COR-L47 (cell line): ENCODE measurements around the gene EIF4G1.

ENCODE experiments used
- DNase-seq: peaks from one replicate; lab custom pipeline; 2025; lab: John Stamatoyannopoulos, UW

The EIF4G1 gene

DNA sequence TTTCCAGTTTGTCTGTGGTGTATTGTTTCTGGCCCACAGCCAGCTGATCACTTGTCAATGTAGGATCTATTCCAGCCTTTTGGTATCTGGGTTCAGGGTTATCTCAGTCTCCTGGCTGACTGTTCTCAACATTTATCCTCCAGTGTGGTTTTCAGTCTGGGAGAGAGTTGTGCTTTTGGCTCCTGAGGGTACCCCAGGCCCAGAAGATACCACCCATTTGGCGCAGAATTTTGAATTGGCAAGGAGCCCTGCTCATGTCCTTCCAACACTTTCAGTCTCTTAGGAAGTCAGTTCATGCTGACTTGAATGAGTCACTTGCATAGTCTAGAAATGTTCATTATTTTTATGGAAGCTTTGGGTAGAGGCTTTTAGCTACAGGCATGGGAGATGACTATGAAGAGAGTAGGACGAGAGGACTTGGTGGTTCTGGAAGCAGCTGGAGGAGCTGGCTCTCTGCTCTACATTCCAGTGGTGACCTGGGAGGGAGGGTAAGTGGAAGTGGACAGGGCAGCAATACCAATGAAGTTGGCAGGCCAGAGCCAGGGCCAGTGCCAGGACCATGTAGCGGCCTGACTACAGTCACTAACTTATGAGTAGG, 54.3 kb downstream of the EIF4G1 start:
- DNase-seq: no peak

DNA sequence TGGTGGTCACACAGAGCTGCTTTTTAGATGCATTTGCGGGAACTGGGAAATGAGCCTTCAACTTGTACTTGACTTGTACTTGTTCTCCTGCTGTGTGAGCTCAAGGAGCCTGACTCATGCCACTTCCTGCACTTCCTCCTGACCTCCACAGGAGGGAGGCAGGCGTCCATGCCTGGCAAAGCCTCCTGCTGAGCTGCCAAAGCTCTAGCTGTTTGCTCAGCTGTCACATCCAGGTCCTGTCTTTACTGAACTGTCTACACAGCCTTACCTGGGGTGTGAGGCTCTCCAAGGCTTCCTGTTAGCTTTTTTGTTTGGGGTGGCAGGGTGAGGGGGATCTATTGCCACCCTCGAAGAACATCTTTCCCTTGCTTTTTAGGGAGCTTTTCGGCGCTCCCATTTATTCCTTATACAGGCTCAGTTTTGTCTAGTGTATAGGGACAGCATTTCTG, 57.2 kb downstream of the EIF4G1 start:
- DNase-seq: peak; percentile 97

DNA sequence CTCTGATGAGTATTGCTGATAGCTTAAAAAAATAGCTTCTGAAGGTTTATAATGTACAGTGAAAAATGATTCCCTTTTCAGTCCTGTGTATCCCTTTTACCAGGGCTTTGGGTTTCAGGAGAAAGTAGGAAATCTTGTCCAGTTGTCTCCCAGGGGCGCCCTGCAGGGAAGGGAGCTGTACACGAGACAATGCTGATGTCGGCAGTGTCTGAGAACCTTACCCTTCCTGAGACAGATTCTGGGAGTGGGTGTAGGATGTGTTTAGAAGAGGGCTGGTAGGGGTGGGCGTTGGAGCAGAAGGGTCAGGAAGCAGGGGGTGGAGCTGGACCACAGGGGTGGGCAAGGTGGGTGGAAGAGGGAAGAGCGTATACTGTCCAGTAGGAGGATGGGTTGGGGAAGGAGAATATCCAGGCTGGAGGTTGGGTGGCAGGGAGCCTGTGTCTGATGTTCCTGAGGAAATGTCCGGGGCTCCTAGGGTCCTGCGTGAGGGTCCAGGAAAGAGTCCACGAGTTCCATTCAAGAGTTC, 58.0 kb downstream of the EIF4G1 start:
- DNase-seq: no peak

DNA sequence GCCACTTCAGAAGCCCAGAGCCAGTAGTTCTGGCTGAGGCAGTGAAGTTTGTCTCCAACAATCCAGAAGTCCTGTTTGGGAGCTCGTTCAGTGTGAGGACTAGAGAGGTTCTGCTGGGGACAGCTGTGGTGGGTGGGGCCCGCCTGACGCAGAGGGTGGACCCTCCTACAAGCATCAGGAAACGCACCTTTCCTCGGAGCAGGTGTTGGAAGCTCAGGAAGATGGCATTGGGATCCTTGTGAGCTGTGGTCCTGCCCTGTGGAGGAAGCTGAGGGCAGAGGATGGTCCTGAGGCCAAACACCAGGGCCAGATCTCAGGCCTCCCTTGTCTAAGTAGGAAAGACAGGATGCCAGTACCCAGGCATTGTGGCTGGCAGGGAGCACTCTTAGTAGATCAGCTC, 58.5 kb downstream of the EIF4G1 start:
- DNase-seq: no peak

DNA sequence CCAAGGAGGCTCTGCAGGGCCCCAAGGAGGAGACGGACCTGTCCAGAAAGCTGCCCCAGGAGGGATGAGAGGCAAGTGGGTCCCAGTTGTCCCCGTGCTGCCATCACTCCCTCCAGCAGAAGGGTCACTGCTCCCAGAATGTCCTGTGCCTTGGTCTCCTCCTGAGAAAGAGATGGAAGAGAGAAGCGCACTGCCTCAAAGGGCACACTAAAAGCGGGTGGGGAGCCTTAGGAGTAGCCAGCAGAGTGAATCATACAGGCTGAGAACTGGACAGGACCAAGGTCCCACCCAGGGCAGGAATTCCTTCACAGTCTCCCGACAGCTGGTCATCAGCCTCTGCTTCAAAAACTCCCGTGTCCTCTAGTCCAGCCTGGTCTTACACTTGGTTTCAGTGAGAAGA, 59.0 kb downstream of the EIF4G1 start:
- DNase-seq: no peak

DNA sequence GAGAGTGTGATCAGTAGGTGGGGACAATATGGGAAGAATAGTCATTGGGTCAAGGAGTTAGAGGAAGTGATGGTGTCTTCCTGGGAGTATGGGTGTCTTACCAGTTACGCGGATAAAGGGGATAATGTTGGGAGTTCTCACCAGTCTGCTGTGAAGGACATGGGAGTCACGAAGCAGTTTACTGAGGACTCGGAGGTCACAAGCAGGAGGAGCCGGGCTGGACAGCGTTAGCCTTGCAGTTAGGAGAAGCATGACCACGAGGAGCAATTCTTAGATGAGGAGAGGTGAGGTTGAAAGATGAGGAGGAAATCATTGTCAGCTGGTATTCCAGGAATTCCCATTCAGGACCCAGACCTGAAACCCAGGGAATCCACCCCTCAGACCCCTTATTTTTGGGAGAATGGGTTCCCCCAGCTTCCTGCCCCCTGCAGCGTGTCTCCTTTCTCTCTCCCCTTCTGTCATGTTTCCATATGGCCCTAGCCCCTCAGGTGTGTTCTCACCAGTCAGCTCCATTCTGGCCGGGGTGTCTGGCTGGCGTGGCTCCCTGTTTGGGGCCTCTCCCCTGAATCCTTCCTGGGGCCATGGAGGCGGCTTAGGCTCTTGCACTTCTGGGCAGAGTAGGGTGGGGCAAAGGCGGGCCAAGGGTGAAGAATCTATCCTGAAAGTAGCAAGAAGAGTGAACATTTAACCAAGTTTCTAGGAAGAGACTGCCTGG, 61.5 kb downstream of the EIF4G1 start:
- DNase-seq: no peak

DNA sequence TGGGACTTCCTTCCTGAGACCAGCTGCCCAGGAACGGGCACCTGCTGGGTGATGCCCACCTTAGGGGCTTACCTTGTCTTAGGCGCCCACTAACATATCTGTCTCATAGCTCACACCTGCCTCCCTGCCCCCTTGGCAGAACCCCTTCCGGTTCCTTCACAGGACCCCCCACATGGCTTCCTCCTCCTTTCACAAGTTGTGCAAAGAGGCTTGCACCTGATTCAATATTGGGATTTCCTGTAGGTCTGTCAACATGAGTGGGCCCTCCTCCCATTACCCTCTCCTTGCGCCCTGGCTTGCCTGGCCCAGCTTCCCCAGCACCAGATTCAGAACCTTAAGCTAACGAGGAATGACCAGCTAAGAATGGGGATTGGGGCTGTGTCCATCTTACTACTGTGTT, 63.0 kb downstream of the EIF4G1 start:
- peak; percentile 63 for DNase-seq

DNA sequence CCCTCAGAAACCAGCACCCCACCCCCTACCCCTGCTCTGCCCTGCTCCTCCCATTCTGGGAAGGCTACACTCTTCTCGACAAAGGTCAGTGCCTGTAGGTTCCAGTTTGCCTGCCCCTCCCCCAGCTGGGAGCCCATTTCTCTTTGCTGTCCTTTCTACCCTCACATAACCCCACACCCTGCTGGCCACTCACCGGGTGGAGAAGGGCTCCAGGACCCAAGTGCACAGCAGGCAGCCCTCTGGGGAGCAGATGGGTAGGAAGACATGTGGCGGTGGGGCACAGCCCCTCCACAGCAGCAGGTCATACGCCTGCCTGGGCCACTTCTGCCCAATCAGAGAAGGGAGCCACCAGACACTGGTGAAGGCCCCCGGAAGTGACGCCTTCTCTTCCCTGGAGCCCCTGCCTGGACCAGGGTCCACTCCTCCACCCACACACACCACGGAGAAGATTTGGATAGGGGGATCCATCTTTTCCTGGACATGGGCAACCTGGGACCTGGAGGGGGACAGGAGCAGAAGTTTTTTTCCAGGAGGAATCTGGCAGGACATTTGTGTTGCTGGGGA, 63.6 kb downstream of the EIF4G1 start, which contains the start of gene THPO:
Gene THPO, minus strand, starts transcription at position 326 of the 564 bp plus-strand sequence. CDS start 1,948 bp downstream, outside the sequence.
- DNase-seq: no peak

DNA sequence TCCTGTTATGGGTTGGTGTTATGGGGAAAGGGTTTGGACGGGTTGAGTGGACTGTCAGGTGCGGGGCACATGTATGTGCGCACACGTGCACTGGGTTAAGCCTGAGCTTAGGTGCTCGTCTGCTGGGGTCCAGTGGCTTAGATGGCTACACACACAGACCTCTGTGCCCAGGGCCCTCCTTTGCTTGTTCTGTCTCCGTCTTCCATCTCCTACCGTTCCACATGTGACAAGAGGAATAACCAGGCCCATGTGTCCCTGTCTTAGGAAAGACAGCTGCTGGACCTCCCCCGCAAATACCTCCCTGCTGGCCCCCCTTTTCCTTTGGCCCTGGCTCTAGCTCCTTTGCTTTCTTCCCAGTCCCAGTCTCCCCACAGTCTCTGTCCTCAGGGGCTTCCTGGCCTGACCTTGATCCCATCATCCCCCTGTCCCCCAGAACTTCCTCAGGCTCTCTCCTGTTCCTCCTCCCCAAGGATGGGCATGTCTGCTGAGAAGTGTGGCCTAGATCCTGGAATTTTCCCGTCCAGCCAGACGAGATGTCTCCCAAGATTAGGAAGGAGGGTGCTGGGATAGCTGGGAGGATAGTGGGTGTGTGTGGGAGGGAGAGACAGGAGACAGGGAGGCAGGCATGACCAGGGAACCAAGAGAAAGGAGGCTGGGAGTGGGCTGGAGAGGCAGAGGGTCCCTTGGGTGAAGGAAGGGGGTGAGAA, 64.4 kb downstream of the EIF4G1 start:
- no peak for DNase-seq

DNA sequence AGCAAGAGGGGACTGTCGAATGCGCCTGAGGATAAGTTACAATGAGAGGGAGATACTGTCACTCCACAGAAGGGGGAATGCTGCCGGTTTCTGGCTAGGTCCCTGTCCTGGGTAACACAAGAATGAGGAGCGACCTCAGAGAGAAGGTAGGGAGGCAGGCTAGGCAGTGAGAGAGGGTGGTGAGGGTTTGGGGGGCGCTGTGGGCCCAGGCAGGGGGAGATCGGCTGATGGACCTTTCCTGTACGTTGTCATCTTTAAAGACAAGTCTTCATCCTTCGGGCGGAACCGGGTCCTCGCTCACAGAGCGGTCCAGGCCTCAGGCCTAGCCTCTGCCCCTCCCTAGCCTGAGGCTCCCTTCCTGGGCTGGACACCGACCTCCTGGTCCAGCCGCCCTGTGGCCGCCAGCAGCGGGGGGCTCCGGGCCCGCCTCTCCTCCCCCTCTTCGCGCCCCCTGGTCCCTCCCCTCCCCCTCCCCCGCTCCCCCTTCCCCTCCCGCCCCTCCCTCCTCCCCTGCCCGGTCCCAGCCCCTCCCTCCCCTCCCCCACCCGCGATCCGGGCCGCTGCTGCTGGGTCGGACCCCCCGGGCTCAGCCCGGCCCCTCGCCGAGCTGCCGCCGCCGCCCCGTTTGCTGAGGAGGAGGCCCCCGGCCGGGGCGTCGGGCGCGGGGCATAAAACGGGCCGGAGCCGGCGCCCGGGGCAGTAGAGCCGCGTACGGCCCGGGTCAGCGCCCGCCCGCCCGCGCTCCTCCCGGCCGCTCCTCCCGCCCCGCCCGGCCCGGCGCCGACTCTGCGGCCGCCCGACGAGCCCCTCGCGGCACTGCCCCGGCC, 65.2 kb downstream of the EIF4G1 start, which contains the start of gene CHRD:
Gene CHRD, plus strand, starts transcription at position 697 of the 827 bp plus-strand sequence. CDS start 265 bp downstream, outside the sequence.
- no peak for DNase-seq

DNA sequence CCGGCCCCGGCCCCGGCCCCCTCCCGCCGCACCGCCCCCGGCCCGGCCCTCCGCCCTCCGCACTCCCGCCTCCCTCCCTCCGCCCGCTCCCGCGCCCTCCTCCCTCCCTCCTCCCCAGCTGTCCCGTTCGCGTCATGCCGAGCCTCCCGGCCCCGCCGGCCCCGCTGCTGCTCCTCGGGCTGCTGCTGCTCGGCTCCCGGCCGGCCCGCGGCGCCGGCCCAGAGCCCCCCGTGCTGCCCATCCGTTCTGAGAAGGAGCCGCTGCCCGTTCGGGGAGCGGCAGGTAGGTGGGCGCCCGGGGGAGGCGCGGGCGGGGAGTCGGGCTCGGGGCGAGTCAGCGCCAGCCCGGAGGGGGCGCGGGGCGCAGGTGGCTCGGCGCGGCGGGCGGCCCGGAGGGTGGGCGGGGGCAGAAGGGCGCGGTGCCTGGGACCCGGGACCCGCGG, 65.8 kb downstream of the EIF4G1 start:
- DNase-seq: no peak

DNA sequence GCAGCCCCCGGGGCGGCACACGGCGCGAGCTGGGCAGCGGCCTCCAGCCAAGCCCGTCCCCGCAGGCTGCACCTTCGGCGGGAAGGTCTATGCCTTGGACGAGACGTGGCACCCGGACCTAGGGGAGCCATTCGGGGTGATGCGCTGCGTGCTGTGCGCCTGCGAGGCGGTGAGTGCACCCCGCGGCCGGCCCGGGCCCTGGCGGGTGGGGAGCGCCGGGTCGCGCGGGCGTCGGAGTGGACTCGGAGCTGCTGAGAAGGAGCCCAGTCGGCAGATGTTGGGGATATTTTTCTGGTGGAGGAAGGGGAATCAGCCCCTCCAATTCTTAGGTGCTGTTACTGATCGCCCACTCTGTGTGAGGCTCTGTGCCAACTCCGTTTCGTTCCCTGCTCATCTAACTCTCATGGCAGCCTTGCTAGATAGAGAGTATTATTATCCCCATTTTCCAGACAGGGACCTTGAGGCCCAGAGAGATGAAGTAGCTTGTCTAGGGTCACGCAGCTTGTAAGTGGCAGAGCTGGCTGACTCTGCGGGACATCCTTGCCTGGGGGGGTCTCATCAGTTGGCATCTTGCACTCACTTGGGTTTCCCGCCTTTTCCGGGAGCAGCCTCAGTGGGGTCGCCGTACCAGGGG, 66.3 kb downstream of the EIF4G1 start:
- no peak for DNase-seq

DNA sequence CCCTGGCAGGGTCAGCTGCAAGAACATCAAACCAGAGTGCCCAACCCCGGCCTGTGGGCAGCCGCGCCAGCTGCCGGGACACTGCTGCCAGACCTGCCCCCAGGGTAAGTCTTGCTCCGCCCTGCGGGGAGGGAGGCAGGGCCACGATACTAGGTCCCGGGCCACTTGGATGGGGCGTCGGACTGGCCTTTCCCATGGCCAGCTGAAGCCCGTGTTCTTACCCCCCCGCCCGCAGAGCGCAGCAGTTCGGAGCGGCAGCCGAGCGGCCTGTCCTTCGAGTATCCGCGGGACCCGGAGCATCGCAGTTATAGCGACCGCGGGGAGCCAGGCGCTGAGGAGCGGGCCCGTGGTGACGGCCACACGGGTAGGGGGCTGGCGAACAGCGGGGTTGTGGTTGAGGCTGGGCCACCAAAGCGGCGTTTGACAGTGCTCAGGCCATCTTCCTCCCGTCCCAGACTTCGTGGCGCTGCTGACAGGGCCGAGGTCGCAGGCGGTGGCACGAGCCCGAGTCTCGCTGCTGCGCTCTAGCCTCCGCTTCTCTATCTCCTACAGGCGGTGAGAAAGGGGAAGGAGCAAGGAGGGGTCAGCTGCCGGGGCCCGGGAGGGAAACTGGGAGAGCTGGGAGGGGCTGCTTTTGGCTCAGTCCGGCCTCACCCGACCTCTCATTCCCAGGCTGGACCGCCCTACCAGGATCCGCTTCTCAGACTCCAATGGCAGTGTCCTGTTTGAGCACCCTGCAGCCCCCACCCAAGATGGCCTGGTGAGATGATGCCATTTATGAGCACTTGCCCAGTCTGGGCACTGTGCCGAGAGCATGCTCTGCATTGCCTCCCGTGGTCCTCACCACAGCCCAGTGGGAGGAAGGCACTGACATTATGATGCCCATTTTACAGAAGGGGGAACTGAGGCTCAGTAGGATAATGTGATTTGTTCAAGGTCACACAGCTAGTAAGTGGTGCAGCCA, 67.1 kb downstream of the EIF4G1 start:
- no peak for DNase-seq

DNA sequence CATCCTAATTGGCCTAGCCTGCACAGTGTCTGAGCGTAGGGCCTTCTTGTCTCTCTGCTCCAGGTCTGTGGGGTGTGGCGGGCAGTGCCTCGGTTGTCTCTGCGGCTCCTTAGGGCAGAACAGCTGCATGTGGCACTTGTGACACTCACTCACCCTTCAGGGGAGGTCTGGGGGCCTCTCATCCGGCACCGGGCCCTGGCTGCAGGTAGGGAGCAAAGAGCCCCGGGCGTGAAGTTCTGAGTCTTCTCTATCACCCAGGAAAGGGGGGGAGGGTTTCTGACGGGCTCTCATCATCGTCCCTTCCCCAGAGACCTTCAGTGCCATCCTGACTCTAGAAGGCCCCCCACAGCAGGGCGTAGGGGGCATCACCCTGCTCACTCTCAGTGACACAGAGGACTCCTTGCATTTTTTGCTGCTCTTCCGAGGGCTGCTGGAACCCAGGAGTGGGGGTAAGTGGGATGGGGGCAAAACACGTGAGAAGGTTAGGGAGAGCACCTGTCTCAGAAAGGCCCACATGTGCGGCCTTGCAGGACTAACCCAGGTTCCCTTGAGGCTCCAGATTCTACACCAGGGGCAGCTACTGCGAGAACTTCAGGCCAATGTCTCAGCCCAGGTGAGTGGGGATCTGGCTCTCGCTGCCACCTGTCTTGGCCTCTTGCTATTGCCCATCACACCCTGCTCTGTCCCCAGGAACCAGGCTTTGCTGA, 68.1 kb downstream of the EIF4G1 start:
- no peak for DNase-seq

DNA sequence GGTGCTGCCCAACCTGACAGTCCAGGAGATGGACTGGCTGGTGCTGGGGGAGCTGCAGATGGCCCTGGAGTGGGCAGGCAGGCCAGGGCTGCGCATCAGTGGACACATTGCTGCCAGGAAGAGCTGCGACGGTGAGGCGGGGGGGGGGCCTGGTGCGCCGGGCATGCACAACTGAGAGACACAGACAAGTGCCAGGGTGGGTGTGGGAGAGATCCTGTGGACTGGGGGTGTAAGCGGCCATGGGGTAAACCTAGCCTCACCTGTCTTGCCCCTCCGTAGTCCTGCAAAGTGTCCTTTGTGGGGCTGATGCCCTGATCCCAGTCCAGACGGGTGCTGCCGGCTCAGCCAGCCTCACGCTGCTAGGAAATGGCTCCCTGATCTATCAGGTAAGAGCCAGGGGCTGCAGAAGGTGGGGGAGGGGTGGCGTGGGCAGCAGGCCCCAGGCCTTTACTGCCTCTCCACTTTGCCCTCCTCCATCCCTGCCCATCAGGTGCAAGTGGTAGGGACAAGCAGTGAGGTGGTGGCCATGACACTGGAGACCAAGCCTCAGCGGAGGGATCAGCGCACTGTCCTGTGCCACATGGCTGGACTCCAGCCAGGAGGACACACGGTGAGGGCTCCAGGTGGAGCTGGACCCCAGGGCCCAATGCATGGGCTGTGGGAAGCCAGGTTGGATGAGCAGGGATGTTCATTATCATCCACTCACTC, 68.8 kb downstream of the EIF4G1 start:
- DNase-seq: no peak

DNA sequence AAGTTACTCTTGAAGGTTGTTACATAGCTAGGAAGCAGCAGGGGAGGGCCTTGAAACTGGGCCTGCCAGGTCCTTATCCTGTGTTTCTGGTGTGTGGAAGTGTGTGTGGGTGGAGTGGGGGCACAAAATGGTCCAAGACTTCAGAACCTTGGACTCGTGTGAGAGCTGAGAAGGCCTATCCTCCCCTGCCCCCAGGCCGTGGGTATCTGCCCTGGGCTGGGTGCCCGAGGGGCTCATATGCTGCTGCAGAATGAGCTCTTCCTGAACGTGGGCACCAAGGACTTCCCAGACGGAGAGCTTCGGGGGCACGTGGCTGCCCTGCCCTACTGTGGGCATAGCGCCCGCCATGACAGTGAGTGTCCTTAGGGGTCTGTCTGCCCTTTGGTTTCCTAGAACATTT, 69.9 kb downstream of the EIF4G1 start:
- DNase-seq: no peak
